Measurements from ENCODE around the gene KIF5C.

DNA sequence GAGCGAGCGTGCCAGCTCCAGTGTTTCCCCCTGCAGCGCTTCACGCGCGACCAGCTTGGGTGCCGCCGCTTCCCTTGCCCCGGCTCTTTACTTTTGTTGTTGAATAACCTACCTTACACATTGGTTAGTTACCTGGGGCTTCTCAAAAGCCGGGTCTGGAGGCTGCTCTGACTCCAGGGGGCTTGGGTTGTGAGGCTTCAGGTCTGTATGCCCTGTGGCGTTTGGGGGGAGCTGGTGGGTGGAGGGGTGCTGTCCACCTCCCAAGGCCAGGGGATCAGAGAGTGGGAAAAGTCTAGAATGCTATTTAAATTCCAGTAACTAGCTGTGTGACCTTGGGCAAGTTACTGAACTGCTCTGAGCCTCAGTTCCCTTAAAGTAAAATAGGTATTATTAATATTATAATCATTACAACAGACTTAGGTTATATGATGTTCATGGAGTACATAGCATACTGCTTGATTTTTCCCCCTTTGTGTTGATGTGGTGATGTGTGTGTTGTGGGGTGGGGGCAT lies 164.2 kb downstream of the KIF5C start:
- TF ChIP-seq ZNF274 (IDR thresholded peaks at IDR 0.05; ENCODE audit: low read depth, low read length) (no peak), YY1 (IDR thresholded peaks at IDR 0.05; ENCODE audit: insufficient read depth, insufficient read length) (no peak)

Data from NT2/D1 (cell line).